IPS-15b (cell line): ENCODE data around the gene IRF2.
"Not testable (repeated sequence)": the region's sequence is repeated elsewhere in the genome, so short reads cannot be mapped to it uniquely, and the experiment has no call there.

Experiments
- H3K27me3 ChIP-seq: one replicate; pipeline ENCODE4 v1.6.1; 2013; ENCODE audit warnings: low read length; ENCODE audit not compliant: control insufficient read depth, insufficient read depth
- H3K36me3 ChIP-seq: one replicate; pipeline ENCODE4 v1.6.1; 2013; ENCODE audit warnings: low read length; ENCODE audit not compliant: control insufficient read depth, insufficient read depth
- H3K4me1 ChIP-seq: one replicate; pipeline ENCODE4 v1.6.1; 2013; ENCODE audit warnings: mild to moderate bottlenecking, low read length; ENCODE audit not compliant: control insufficient read depth, insufficient read depth
- H3K4me3 ChIP-seq: one replicate; pipeline ENCODE4 v1.5.1; 2013; ENCODE audit warnings: low read depth, low read length
- H3K9ac ChIP-seq: one replicate; pipeline ENCODE4 v1.6.1; 2013; ENCODE audit warnings: low read depth, mild to moderate bottlenecking, low read length
- H3K9me3 ChIP-seq: one replicate; pipeline ENCODE4 v1.6.1; 2013; ENCODE audit warnings: mild to moderate bottlenecking, low read length; ENCODE audit not compliant: control insufficient read depth, insufficient read depth

Gene IRF2

DNA sequence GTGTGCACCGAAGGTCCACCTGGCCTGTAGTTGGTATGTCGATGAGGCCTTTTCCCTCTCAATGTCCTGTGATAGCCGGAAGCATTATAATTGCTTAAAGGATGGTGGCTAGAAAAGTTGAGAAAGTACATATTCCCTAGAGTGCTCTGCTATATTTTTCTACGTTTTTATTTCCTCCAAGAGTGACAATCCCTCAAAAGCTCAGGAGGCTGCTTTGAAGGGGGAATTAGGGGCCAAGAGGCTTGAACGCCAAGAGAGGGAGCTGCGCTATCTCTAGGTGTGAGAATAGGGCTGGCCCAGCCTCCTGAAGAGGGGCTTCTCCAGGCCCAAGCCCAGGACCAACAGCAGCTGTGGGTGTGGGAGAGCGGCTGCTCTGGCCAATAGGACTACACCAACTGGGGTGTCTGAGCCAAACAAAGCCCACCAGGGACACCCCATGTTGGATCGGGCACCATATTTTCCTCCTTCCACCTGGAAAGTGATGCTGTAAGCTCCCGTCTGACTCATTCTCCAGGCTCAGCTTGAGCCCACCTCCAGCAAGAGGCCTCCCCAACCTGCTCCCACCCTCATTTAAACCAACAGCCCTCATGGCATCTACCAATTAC, 124.0 kb downstream of the IRF2 start:
- Histone ChIP-seq H3K9me3 (no peaks in the 10 kb centered on the region), H3K27me3 (no peaks in the 10 kb centered on the region), H3K9ac (no peak overlapping the region), H3K4me1 (peaks cover 21% of the 10 kb centered on the region), H3K36me3 (no peaks in the 10 kb centered on the region), H3K4me3 (no peak overlapping the region)

DNA sequence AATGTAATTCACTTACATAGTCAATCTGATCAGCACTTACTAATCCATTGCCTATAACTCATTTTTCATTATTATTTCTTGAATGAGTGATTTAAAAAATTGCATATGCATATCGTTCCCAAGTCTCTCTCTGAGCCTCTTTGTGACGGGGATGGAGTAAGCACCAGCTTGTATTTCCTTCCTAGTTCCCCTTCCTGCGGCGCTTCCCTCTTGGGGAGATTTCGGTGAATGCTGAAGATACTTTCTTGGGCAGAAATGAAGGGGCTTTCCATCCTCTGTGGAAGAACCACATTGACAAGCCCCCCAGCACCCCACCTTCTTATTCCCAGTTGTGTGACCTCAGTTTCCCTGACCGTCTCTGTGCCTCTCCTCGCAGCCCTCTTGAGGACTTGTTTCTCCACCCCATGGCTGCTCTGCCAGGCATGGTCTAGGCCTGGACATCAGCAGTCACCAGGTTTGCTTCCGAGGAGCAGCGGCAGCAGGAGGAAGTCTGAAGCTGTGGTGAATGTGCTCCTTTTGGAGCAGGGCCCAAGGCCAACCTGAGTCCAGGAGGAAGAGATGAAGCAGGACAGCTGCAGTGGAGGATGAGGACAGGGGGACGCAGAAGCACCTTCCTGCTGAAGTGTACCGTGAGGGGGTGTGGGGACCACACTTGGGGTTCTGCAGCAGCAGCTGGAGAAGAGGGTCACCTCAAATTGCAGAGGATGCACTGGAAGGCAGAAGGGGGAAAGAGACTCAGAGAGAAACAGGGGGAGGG, 124.9 kb downstream of the IRF2 start:
- no peaks in the 10 kb centered on the region for H3K9me3 ChIP-seq
- H3K36me3 ChIP-seq: no peaks in the 10 kb centered on the region
- H3K27me3 ChIP-seq: no peaks in the 10 kb centered on the region
- peaks cover 21% of the 10 kb centered on the region for H3K4me1 ChIP-seq
- H3K9ac ChIP-seq: no peak overlapping the region
- H3K4me3 ChIP-seq: no peak overlapping the region

DNA sequence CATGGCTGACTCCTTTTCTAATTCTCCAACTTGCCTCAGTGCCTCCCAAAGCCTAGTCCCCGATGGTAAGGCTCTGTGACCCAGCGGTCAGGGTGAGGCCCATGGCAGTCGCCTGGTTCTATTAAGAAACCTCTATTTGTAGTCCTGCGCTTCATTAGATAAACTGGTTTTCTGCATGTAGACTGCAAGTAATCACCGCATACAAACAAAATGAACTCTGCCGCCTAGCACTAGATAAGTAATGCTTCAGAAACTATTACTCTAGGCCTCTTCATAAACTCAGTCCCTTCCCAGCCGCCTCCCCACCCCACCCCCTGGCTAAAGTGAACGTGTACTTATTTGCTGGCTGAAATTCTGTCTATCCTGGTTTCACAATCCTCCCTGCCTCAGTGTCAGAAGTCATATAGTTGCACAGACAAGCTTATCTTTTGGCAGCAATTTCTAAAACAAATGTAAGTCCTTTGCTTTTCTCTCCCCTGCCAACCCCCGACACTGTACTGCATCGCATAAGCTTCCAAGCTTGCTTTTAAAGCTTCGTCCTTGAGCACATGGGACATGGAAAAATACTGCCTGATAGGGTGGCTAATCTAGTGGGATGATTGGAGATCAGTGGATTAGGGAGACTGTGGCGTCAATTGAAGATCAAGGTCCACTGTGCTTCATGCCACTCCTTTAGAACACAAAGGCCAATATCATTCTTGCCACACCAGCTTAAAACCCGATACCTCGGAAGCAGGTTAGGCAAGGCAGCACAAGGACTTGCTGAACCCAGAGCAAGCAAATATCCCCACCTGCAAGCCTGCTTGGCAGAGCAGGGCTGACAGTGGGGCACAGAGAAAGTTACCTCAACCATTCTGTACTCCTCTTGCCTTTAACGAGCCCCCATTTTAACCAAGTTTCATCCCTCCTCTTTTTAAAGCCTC, 125.8 kb downstream of the IRF2 start:
- Histone ChIP-seq H3K27me3 (no peaks in the 10 kb centered on the region), H3K36me3 (no peaks in the 10 kb centered on the region), H3K9ac (no peak overlapping the region), H3K4me3 (no peak overlapping the region), H3K4me1 (peaks cover 21% of the 10 kb centered on the region), H3K9me3 (no peaks in the 10 kb centered on the region)

GRCh38 chr4:184347251-184348239, 126.8 kb downstream of the IRF2 start:
- Histone ChIP-seq H3K27me3 (no peaks in the 10 kb centered on the region), H3K9ac (no peak overlapping the region), H3K4me3 (no peak overlapping the region), H3K36me3 (no peaks in the 10 kb centered on the region), H3K4me1 (peaks cover 21% of the 10 kb centered on the region), H3K9me3 (no peaks in the 10 kb centered on the region)

- peaks cover 21% of the 10 kb centered on the region for H3K4me1 ChIP-seq
- H3K27me3 ChIP-seq: no peaks in the 10 kb centered on the region
- no peak overlapping the region for H3K9ac ChIP-seq
- H3K9me3 ChIP-seq: no peaks in the 10 kb centered on the region
- no peak overlapping the region for H3K4me3 ChIP-seq
- H3K36me3 ChIP-seq: no peaks in the 10 kb centered on the region
Observed at GRCh38 chr4:184346682-184347081, 127.7 kb downstream of the IRF2 start.

DNA sequence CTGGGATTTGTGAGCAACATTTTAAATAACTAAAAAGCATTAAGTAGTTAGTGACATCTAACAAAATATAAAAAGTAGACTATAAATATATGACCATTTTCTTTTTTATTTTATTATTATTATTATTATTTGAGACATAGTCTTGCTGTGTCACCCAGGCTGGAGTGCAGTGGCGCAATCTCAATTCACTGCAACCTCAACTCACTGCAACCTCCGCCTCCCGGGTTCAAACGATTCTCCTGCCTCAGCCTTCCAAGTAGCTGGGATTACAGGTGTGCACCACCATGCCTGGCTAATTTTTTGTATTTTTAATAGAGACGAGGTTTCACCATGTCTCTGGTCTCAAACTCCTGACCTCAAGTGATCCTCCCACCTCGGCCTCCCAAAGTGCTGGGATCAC, 128.1 kb downstream of the IRF2 start:
- H3K4me3 ChIP-seq, H3K27me3 ChIP-seq, H3K9ac ChIP-seq, H3K9me3 ChIP-seq, H3K36me3 ChIP-seq: not testable (repeated sequence)
- peaks cover 21% of the 10 kb centered on the region for H3K4me1 ChIP-seq

DNA sequence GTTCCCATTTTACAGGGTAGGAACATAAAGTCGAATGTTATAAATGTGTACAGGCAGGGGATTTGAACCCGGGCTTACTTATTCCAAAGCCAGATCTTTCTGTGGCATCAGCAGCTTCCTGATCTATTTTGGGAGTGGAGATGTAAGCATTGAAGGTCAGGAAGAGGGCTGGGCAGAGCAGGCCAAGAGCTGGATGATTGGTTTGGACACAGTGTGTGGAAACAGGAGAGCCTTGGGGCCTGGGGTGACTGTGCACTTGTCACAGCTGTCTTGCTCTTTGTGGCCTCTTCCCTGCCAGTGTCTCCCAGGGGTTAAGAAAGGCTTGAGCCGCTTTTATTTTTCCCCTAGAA, 128.8 kb downstream of the IRF2 start:
- no peaks in the 10 kb centered on the region for H3K27me3 ChIP-seq
- no peaks in the 10 kb centered on the region for H3K9me3 ChIP-seq
- H3K9ac ChIP-seq: no peak overlapping the region
- H3K4me3 ChIP-seq: no peak overlapping the region
- H3K4me1 ChIP-seq: peaks cover 21% of the 10 kb centered on the region
- no peaks in the 10 kb centered on the region for H3K36me3 ChIP-seq

DNA sequence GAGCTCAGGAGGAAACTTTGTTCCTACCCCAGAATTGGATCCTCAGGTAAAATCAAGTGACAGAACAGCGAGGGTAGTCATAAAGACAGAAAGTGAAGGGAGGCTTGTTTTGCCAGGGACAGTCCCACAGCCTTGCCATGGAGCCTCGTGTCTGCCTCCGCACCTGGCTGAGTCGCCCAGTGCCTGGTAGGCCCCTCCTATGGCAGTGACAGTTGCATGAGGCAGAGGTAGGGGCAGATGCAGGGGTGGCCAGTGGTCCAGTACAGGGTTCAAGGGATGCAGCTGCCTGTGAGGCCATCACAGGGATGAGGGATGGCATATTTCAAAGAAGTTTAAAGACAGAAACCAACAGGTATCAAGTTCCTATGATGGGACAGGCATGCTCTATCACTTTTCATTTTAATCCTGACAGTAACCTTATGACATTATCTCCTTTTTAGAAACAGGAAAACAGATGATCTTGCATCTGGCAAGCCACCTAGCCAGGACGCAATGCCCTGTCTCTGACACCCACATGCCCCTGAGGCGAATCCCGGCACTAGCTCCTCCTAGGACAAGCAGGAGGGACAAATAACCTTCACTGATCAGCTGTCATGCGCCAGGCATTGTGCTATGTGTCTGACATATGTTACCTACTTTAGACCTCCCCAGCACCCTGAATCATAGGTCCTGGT, 129.3 kb downstream of the IRF2 start:
- Histone ChIP-seq H3K4me1 (peaks cover 21% of the 10 kb centered on the region), H3K9ac (no peak overlapping the region), H3K4me3 (no peak overlapping the region), H3K9me3 (no peaks in the 10 kb centered on the region), H3K27me3 (no peaks in the 10 kb centered on the region), H3K36me3 (no peaks in the 10 kb centered on the region)

- H3K4me3 ChIP-seq: no peak overlapping the region
- H3K4me1 ChIP-seq: peaks cover 21% of the 10 kb centered on the region
- no peaks in the 10 kb centered on the region for H3K36me3 ChIP-seq
- H3K27me3 ChIP-seq: no peaks in the 10 kb centered on the region
- H3K9ac ChIP-seq: no peak overlapping the region
- no peaks in the 10 kb centered on the region for H3K9me3 ChIP-seq
Observed at GRCh38 chr4:184344435-184344834, 129.9 kb downstream of the IRF2 start.

- no peaks in the 10 kb centered on the region for H3K27me3 ChIP-seq
- no peaks in the 10 kb centered on the region for H3K36me3 ChIP-seq
- H3K9me3 ChIP-seq: no peaks in the 10 kb centered on the region
- H3K9ac ChIP-seq: peak overlapping the region; percentile 67
- peaks cover 17% of the 10 kb centered on the region for H3K4me1 ChIP-seq
- peak overlapping the region; percentile 78 for H3K4me3 ChIP-seq
Observed at GRCh38 chr4:184343502-184344177, 130.7 kb downstream of the IRF2 start.
